NB4 (cell line): Measurements from ENCODE around the gene UTS2R.

Experiments used
- CTCF ChIP-seq: IDR thresholded peaks from one replicate; pipeline ENCODE4 v1.5.1; 2012; ENCODE audit warnings: low read depth, low read length
- MAX ChIP-seq: IDR thresholded peaks from 2 replicates; pipeline ENCODE4 v1.6.1; 2011; ENCODE audit warnings: low read depth, low read length
- MYC ChIP-seq: IDR thresholded peaks from 2 replicates; pipeline ENCODE4 v1.6.1; 2011; ENCODE audit warnings: low read depth, low read length
- POLR2A ChIP-seq: IDR thresholded peaks from 2 replicates; pipeline ENCODE4 v1.6.1; 2011; ENCODE audit warnings: mild to moderate bottlenecking; ENCODE audit not compliant: insufficient read length; ENCODE audit errors: extremely low read depth

- TF ChIP-seq CTCF, result no peak
- no peak for TF ChIP-seq POLR2A
- TF ChIP-seq MAX, result no peak
- no peak for TF ChIP-seq MYC
Measured at GRCh38 chr17:82365606-82366295, 5.8 kb upstream of the UTS2R start.
